Occipital lobe (tissue), 2 donors: ENCODE measurements around the gene MRPL51. TPM values are rescaled to one million over a fixed set of nuclear protein-coding genes. Genes with fewer than 3 reads are reported as not detected.
A peak's percentile ranks its signal among the peaks of the same experiment; 100 is the strongest.
"Not testable (repeated sequence)": the region's sequence is repeated elsewhere in the genome, so short reads cannot be mapped to it uniquely, and the experiment has no call there.

ENCODE experiments used
- DNase-seq: peaks from one replicate; lab custom pipeline; 2025; lab: John Stamatoyannopoulos, UW
- total RNA-seq: library from RNA; depleted of rRNA; stranded (reverse); fragments of >200 nt; gene quantifications from one replicate; pipeline ENCODE4 v1.2.3, GENCODE V29; 2014

Gene MRPL51
- total RNA-seq, 1 donor from 2014 or later, result 36.5 TPM

DNA sequence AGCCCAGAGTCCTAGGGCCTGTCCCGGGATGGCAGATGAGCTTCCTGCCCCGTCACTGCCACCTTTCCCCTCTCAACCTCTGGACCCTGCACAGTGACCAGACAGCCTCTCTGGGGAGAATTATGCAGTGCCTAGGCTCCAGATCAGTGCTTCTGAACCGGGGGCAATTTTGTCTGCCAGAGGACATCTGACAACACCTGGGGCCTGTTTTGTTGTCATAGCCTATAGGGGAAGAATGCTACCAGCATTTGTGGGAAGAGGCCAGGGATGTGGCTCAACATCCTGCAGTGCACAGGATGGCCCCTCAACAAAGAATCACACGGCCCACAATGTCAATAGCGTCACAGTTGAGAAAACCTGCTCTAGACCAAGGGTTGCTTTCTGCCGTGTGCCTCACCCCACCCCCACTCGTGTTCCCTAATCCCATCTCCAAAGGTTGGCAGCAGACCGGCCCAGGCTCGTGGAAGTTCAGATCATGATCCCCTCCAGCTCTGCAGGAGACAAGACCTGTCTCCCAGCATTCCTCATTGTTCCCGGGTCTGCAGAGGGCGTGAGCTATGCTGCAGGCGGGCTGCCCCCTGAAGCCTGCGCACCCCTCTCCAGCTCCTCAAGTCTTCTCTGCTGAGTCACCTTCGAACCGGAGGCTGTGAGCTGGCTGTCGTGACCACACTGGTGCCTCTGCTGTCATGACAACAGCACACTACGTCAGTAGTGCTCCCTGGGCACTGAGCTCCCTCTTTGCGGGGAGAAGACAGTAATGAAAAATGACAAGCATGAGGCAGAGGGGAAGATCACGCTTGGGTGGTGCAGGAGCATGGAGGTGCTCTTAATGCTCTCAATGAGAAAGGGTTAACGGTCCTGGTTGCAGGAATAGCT, 39.2 kb upstream of the MRPL51 start:
- peak; percentile 73 for DNase-seq

DNA sequence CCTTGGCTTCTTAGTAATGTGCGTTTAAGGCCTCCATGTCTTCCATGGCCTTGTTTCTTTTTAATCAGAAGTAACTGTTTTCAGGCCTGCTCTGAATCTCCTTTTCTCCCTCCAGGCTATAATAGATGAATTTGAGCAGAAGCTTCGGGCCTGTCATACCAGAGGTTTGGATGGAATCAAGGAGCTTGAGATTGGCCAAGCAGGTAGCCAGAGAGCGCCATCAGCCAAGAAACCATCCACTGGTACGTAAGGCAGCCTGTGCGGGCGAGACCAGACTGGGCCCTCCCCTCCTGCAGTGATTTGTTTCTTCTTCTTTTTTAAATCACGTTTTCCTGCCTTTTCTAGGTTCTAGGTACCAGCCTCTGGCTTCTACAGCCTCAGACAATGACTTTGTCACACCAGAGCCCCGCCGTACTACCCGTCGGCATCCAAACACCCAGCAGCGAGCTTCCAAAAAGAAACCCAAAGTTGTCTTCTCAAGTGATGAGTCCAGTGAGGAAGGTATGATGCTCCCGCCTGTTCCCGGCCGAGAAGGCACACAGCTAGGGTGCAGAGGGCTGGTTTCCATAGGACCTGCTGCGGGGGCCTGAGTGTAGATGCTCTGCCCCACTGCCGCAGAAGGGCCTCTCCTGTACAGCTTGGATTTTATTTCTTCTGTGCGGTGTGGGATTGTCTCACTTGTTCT, 37.7 kb upstream of the MRPL51 start:
- DNase-seq, result no peak

DNA sequence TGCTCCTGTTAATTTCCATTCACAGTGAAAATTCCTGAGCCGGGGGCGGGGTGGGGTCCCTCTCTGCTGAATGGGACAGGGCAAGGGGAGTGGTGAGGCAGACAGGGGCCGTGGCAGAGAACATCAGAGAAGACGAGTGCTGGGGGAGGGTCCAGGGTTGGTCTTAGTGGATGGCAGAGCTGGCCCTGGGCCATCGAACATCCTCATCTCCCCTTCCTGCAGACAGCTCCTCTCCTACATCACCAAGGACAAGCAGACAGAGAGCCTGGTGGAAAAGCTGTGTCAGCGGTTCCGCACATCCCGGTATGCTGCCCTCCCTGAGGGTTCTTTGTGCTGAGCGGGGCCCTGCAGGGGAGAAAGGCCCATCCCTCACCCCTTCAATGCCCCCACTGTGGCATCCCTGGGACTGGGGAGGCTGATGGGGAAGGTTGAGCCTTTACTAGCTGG, 36.3 kb upstream of the MRPL51 start:
- no peak for DNase-seq

DNA sequence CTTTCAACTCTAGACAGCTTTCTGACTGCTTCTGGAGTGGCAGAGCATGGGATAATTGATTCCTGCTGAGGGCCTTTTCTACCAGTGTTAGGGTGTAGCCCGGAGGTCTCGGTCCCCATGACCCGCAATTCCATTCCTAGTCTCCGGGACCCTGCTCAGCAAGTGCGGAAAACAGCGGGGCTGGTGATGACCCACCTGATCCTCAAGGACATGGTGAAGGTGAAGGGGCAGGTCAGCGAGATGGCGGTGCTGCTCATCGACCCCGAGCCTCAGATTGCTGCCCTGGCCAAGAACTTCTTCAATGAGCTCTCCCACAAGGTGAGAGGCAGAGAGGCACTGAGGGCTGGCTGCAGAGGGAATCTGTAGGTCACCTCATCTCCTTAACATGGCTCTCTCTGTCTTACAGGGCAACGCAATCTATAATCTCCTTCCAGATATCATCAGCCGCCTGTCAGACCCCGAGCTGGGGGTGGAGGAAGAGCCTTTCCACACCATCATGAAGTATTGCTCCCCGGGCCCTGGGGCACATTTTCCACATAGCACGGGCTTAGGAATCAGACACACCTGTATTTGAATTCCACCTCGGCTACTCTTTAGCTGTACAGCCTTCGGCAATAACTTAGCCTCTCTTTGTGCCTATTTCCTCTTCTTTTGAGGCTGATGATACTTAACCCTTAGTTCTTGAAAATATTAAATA, 35.6 kb upstream of the MRPL51 start:
- DNase-seq, result no peak

DNA sequence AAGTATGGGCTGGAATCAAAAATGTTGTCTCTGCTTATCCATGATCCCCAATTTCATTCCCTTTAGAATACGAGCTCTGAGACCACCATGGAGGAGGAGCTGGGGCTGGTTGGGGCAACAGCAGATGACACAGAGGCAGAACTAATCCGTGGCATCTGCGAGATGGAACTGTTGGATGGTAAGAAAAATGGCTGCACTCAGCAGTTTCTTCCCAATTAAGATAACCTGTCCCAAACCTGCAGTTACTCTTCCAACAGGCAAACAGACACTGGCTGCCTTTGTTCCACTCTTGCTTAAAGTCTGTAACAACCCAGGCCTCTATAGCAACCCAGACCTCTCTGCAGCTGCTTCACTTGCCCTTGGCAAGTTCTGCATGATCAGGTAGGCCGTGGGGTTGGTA, 34.6 kb upstream of the MRPL51 start:
- no peak for DNase-seq

DNA sequence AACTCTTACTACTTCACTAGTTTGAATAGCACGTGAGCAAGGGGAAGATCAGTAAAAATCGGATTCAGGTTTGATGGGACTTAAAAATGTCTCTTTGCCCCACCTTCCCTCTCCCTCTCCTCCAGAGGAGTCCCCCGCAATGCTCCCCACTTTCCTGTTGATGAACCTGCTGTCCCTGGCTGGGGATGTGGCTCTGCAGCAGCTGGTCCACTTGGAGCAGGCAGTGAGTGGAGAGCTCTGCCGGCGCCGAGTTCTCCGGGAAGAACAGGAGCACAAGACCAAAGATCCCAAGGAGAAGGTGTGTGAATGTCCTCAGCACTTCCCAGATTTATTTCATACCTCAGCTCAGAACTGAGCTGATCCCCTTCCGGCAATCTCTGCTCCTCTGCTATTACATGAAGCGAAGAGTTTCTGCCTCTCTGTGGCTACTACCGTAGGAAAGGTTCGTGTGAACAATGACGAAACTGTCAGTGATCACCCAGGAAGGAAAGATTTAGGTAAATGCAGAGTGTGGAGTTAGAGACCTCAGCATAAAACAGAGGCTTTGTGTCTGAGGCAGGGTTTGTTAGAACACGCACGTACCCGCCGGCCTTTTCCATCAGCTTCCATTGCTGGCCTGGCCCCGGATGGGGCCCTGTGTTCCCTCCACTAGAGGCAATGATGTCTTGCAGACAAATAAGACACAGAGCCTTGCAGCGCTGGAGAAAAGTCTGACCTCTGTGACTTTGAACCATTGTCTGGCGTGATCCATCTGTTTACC, 33.9 kb upstream of the MRPL51 start:
- no peak for DNase-seq

DNA sequence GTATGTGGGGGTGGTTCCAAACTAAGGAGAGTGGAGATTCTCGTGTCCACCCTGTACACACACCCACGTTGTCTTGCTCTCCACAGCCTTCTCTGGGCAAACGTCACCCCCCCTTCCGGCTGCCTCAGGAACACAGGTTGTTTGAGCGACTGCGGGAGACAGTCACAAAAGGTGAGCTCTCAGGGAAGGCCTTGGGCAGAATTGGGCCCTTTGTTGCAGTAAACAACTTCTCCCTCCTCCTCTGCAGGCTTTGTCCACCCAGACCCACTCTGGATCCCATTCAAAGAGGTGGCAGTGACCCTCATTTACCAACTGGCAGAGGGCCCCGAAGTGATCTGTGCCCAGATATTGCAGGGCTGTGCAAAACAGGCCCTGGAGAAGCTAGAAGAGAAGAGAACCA, 33.1 kb upstream of the MRPL51 start:
- no peak for DNase-seq

DNA sequence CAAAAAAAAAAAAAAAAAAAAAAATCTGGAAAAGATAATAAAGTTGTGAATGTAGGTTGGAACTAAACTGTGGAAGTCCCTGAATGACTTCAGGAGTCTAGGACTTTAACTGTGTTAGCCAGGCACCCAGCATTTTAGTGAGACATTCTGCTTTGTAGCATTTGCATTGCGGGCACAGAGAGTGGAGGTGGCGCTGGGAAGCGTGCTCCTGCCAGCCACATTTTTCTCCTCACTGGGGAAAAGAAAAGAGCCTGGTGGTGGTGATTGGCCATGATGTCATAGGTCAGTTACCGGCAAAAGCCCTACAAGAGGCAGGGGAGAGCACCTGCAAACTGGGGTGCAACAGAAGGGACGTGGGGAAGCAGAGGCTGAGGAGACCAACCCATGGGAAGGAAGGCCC, 31.6 kb upstream of the MRPL51 start:
- DNase-seq, result no peak

DNA sequence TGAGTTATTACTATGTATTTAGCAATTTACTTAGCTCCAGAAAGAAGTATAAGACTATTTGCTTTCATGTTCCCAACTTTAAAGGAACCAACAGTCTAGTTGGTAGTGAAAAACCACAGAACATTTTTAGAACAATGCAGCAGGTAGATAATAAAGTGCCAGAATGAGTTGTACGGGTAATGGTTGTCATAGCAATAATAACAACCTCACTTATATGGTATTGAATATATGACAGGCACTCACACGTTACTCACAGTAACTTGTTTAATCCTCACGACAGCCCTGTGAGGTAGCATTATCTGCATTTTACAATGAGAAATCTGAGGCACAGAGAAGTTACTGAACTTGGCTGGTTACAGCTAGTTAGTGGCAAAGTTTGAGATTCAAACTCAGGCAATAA, 30.6 kb upstream of the MRPL51 start:
- DNase-seq, result no peak

DNA sequence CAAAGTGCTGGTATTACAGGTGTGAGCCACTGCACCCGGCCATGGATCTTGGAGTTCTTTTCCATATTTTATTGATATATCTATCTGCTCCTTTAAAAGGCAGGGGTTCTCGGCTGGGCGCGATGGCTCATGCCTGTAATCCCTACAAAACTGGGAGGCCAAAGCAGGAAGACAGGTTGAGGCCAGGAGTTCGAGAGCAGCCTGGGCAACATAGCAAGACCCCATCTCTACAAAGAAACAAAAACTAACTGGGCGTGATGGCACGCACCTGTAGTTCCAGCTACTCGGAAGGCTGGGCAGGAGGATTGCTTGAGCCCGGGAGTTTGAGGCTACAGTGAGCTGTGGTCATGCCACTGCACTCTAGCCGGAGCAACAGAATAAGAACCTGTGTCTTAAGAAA, 29.1 kb upstream of the MRPL51 start:
- no peak for DNase-seq

DNA sequence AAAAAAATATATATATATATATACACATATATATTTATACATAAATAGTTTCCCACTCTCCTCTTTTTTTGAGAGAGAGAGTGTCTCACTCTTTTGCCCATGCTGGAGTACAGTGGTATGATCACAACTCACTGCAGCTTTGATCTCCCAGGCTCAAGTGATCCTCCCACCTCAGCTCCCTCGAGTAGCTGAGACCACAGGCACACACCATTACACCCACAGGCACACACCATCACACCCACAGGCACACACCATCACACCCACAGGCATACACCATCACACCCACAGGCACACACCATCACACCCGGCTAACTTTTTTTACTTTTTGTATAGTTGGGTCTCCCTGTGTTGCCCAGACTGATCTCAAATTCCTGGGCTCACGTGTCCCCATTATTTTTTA, 27.1 kb upstream of the MRPL51 start:
- no peak for DNase-seq

DNA sequence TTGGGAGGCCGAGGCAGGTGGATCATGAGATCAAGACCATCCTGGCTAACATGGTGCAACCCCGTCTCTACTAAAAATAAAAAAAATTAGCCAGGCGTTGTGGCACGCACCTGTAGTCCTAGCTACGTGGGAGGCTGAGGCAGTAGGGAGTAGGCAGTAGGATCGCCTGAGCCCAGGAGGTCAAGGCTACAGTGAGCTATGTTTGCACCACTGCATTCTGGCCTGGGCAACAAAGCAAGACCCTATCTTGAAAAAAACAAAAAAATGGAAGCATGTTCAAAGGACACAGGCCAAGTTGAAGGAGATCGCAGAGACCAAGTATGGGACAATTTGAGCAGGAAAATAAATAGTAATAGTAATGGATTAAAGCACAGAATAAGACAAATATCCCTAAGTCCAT, 15.0 kb upstream of the MRPL51 start:
- no peak for DNase-seq

DNA sequence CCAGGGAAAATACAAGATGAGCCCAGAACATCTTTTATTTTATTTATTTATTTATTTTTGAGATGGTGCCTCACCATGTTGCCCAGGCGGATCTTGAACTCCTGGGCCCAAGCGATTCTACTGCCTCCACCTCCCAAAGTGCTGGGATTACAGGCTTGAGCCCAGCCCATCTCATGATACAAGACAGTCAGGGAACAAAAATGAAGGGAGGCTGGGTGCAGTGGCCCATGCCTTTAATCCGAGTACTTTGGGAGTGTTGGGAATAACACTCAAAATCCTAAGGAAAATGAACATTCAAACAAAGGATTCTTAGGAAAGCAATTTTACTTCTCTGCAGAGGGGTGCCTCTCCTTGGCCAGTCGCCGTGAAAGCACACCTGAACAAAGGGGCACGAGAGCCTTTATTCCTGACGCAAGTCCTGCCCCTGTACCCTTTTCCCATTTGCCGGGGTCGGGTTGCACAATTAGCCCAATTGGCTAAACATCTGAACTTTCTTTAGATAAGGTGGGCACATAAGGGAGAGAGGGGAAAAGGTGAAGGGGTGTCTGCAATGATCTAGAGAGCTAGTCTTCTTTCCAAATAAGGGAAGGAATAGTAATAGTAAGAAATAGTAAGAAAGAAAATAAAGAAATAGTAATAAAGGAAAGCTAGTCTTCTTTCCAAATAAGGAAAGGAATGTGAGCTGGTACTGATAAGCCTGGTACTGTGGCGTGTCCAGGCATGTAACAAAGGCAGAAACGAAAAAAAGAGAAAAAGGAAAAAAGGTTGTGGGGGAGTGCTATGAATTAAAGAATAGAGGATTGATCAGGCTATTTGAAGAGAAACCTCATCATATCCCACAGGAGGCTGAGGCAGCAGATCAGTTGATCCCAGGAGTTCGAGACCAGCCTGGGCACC, 14.3 kb upstream of the MRPL51 start:
- DNase-seq, result no peak

DNA sequence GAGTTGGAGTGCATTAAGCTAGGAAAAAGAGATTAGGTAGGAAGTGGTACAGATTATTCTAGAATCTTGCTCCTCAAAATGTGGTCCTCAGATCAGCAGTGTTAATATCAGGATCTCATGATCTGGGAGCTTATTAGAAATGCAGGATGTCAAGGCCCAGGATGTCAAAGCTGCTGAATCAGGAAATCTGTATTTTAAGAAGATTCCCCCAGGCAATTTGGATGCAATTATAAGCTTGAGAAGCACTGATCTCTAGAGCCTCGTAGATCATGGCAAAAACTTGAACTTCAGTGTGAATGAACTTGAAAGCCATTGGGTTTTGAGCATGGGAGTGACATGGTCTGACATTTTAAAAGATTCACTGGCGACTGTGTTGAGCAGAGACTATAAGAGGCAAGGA, 7.4 kb upstream of the MRPL51 start:
- no peak for DNase-seq

DNA sequence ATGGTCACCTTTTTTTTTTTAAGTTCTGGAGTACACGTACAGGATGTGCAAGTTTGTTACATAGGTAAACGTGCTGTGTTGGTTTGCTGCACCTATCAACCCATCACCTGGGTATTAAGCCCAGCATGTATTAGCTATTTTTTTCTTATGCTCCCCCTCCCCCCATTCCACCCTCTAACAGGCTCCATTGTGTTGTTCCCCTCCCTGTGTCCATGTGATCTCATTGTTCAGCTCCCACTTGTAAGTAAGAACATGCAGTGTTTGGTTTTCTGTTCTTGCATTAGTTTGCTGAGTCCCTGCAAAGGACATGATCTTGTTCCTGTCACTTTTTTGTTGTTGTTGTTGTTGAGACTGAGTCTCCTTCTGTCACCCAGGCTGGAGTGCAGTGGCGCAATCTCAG, 4.2 kb upstream of the MRPL51 start:
- DNase-seq, result not testable (repeated sequence)

DNA sequence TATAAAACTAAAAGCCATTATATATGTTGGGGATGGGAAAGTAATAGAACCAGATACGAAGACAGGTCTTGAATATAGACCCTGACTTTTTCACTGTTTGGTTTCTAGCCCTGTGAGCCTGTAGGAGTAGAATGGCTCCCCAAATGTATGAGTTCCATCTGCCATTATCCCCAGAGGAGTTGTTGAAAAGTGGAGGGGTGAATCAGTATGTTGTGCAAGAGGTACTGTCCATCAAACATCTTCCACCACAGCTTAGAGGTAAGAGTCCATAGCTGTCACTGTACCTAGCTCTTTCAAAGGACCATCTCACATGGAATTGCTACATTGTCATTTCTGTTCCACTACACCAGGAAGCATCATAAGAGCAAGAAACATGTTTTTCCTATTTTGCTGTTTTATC, 1.9 kb upstream of the MRPL51 start:
- no peak for DNase-seq

DNA sequence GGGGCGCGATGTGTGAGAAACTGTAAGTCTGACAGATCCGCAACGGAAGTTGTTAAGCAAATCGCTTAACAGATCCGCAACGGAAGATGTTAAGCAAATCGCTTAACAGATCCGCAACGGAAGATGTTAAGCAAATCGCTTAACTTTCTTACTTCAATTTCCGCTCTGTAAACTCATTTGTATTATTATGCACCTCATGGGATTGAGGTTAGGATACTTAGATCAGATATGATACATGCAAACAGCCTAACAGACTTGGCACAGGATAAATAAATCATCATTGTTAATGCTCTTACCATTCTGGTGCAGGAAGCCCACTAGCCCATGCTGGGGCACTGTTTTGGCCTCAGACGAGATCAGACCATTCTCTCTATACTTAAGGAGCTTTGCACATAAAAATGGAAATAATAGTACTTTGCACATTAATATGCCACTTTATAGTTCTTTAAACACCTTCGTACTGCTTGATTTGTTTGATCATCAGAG, 1.2 kb upstream of the MRPL51 start:
- no peak for DNase-seq

DNA sequence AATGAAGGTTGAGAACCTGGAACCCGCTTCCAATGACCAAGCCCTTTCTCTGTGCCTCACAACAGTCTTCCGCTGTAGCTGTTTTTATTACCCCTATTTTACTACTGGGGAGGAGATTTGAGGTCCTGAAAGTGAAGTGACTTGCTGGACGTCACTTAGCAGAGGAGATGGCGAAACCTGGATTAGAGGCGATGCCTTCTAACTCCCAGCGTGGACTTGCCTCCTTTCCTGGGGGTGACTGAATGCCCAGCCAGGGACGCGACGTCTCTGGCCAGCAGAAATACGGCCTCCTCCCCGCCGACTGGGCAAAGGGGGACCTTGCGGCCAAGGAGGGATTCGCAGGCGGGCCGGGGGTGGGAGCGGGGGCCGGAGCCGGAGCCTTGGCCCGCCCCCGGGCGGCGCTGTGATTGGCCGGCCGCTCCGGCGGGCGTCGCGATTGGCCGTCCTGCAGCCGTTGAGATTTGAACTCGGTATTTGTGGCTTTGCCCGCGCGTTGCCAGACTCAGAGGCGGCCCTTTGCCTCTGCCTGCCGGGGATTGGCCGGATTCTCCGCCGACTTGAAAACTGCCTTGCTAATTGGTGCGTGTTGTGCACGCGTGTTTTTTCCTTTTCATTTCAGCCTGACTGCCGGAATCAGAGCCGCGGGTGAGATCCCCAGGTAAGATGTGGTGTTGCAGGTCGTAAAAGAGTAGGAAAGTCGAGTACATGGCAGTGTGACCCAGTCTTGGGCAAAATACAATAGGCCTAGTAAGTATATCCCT, 615 bp upstream of the MRPL51 start, which contains the start of gene NCAPD2:
Gene NCAPD2, plus strand, starts transcription at position 606 of the 761 bp plus-strand sequence. CDS start 997 bp downstream, outside the sequence.
- peak; percentile 96 for DNase-seq

DNA sequence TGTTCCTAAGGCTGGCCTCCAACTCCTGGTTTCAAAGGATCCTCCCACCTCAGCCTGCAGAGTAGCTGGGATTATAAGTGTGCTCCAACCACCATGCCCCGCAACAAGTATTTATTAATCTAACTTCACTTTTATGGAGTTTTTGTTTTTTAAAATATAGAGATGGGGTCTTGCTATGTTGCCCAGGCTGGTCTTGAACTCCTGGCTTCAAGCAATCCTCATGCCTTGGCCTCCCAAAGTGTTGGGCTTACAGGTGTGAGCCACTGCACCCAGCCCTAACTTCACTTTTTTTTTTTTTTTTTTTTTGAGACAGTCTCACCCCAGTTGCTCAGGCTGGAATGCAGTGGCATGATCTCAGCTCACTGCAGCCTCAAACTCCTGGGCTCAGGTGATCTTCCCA, 2.4 kb downstream of the MRPL51 start:
- DNase-seq, result not testable (repeated sequence)
